Esophagus muscularis mucosa (tissue), 4 donors: ENCODE measurements around the gene HYDIN. TPM values are rescaled to one million over a fixed set of nuclear protein-coding genes. Genes with fewer than 3 reads are reported as not detected.

ENCODE experiments used
- DNase-seq: peaks from one replicate; pipeline ENCODE4 v3.0.0-alpha.2; 2017; ENCODE audit errors: extremely low spot score
- H3K27ac ChIP-seq, 4 donors: fragments of 200-600 bp; sonication (generic); replicated peaks in 1 of 4; 1 replicate in 3 of 4; 2 replicates in 1 of 4; pipeline ENCODE4 v1.5.1; 2016 to 2019; ENCODE audit warnings: mild to moderate bottlenecking in 1 of 4
- H3K27me3 ChIP-seq, 4 donors: fragments of 200-600 bp; sonication (generic); one replicate each; pipeline versions ENCODE4 v1.5.1 to v1.6.0; 2016 to 2019
- H3K36me3 ChIP-seq, 4 donors: fragments of 200-600 bp; sonication (generic); one replicate each; pipeline ENCODE4 v1.5.1; 2016 to 2019
- H3K4me1 ChIP-seq, 4 donors: fragments of 200-600 bp; sonication (generic); one replicate each; pipeline ENCODE4 v1.5.1; 2016 to 2019
- H3K4me3 ChIP-seq, 4 donors: fragments of 200-600 bp; sonication (generic); 1 replicate in 2 of 4; 2 replicates in 2 of 4; pipeline ENCODE4 v1.5.1; 2016 to 2019; ENCODE audit warnings: mild to moderate bottlenecking in 4 of 4, moderate library complexity in 1 of 4
- H3K9me3 ChIP-seq, 4 donors: fragments of 200-600 bp; sonication (generic); 1 replicate in 3 of 4; 2 replicates in 1 of 4; pipeline ENCODE4 v1.5.1; 2016 to 2019
- EP300 ChIP-seq: sonication (generic); formaldehyde crosslinking; IDR thresholded peaks from one replicate; pipeline ENCODE4 v1.6.1; 2017; ENCODE audit warnings: antibody characterized with exemption
- POLR2A ChIP-seq: fragments of 450-650 bp; IDR thresholded peaks from one replicate; pipeline ENCODE4 v1.6.1; 2017; ENCODE audit warnings: antibody characterized with exemption, moderate library complexity, mild to moderate bottlenecking, low read depth
- POLR2AphosphoS5 ChIP-seq, 2 donors: sonication (generic); formaldehyde crosslinking; IDR thresholded peaks; one replicate each; pipeline ENCODE4 v1.6.1; 2017; ENCODE audit warnings: antibody characterized with exemption in 2 of 2
- WGBS: methylation state at CpG from one replicate; pipeline ENCODE4 v1.1.5; 2018; 5-methylcytosine and 5-hydroxymethylcytosine counted together
- intact Hi-C: fragments of 100-400 bp; cut with DNase I; formaldehyde crosslinking; loops from one replicate; pipeline ENCODE4 v1.15.1; 2023
- total RNA-seq, 4 donors: library from RNA; depleted of rRNA; stranded (reverse); fragments of >200 nt; gene quantifications; one replicate each; pipeline versions ENCODE4 v1.1.0 to v1.2.1, GENCODE V29; 2016
- TF ChIP-seq, protein P1 (sequence below), 3 experiments: fragments of 200-600 bp in 2 of 3; fragments of 450-650 bp in 1 of 3; sonication (generic) in 2 of 3; IDR thresholded peaks; one replicate each; pipeline ENCODE4 v1.5.1; 2017 to 2019; ENCODE audit warnings: antibody characterized with exemption in 3 of 3, mild to moderate bottlenecking in 2 of 3, moderate library complexity in 1 of 3

HYDIN gene
- total RNA-seq, 4 donors from 2014 or later: 0.32 to 2.6 (median 1.5) TPM

- intact Hi-C loops: no loop called here
- Histone ChIP-seq H3K4me1 (no peaks in the 10 kb centered on the region), H3K4me3 (no peak overlapping the region), H3K27me3 (no peaks in the 10 kb centered on the region), H3K9me3 (no peaks in the 10 kb centered on the region), H3K27ac (no peak overlapping the region), H3K36me3 (no peaks in the 10 kb centered on the region)
- no peak for TF ChIP-seq POLR2AphosphoS5 (IDR thresholded peaks at IDR 0.05)
- no peak for TF ChIP-seq POLR2A
- TF ChIP-seq EP300: no peak
- TF ChIP-seq, protein P1, sequence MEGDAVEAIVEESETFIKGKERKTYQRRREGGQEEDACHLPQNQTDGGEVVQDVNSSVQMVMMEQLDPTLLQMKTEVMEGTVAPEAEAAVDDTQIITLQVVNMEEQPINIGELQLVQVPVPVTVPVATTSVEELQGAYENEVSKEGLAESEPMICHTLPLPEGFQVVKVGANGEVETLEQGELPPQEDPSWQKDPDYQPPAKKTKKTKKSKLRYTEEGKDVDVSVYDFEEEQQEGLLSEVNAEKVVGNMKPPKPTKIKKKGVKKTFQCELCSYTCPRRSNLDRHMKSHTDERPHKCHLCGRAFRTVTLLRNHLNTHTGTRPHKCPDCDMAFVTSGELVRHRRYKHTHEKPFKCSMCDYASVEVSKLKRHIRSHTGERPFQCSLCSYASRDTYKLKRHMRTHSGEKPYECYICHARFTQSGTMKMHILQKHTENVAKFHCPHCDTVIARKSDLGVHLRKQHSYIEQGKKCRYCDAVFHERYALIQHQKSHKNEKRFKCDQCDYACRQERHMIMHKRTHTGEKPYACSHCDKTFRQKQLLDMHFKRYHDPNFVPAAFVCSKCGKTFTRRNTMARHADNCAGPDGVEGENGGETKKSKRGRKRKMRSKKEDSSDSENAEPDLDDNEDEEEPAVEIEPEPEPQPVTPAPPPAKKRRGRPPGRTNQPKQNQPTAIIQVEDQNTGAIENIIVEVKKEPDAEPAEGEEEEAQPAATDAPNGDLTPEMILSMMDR (IDR thresholded peaks at IDR 0.05): no peak
- WGBS: 90% methylated on average over 5 of the region's 5 CpGs
- DNase-seq: no peak
Observed at GRCh38 chr16:71262391-71262790, 31.9 kb upstream of the HYDIN start.

DNA sequence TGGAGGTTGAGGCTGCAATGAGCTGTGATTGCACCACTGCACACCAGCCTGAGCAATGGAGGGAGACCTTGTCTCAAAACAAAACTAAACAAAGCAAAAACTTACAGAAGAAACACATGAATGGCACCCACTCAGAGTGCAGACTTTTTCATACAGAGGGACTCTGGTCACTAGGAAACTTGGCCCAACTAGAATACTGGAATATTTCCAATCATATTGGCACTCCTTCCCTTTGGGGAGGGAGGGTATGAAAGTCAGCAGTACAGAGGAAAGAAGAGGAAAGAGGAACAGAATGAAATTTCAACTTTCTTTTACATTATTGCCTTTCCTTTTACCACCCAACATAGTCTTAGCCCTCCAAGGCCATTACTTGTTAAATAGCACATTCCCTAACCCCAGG, 30.5 kb upstream of the HYDIN start:
- H3K9me3 ChIP-seq: no peaks in the 10 kb centered on the region

DNA sequence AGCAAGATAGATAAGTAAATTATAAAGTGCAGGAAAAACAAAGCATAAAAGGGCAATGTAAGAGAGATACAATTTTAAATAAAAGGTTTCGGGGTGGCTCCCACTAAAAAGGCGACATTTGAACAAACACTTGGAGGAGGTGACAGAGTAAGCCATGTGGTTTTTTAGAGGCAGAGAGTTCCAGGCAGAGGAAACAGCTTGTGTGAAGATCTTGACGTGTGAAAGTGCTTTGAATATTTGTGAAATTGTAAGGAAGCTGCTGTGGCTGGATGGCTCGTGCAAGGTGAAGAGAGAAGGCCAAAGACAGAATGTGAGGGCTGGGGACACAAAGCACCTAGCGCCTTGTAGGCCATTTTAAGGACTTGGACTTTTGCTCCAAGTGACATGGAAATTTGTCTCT, 28.6 kb upstream of the HYDIN start:
- intact Hi-C loops: no loop called here
- Histone ChIP-seq H3K4me1 (peaks cover 0 to 7% (median 0%) of the 10 kb centered on the region in 4 donors), H3K27ac (no peak overlapping the region), H3K36me3 (no peaks in the 10 kb centered on the region), H3K4me3 (no peak overlapping the region), H3K27me3 (no peaks in the 10 kb centered on the region), H3K9me3 (no peaks in the 10 kb centered on the region)
- DNase-seq: no peak
- 68% methylated on average over 5 of the region's 5 CpGs for WGBS
- TF ChIP-seq EP300 (no peak), POLR2AphosphoS5 (IDR thresholded peaks at IDR 0.05) (no peak), POLR2A (no peak)
- TF ChIP-seq, protein P1 (IDR thresholded peaks at IDR 0.05): no peak

More for the DNA sequence above, 30.5 kb upstream of the HYDIN start:
- intact Hi-C loops: no loop called here
- TF ChIP-seq POLR2AphosphoS5 (IDR thresholded peaks at IDR 0.05): no peak
- TF ChIP-seq, protein P1 (IDR thresholded peaks at IDR 0.05): no peak
- no peak for TF ChIP-seq EP300
- no peak for TF ChIP-seq POLR2A
- Histone ChIP-seq H3K27ac (no peak overlapping the region), H3K36me3 (no peaks in the 10 kb centered on the region), H3K4me3 (no peak overlapping the region), H3K4me1 (no peaks in the 10 kb centered on the region), H3K27me3 (no peaks in the 10 kb centered on the region)
- DNase-seq: no peak

GRCh38 chr16:71258372-71258771, 27.9 kb upstream of the HYDIN start:
- 57% methylated on average over 1 of the region's 1 CpG for WGBS
- Histone ChIP-seq H3K27me3 (no peaks in the 10 kb centered on the region), H3K27ac (no peak overlapping the region), H3K4me1 (peaks cover 0 to 7% (median 0%) of the 10 kb centered on the region in 4 donors), H3K9me3 (no peaks in the 10 kb centered on the region), H3K36me3 (no peaks in the 10 kb centered on the region), H3K4me3 (no peak overlapping the region)
- TF ChIP-seq POLR2AphosphoS5 (IDR thresholded peaks at IDR 0.05): no peak
- no peak for TF ChIP-seq POLR2A
- TF ChIP-seq, protein P1 (IDR thresholded peaks at IDR 0.05): no peak
- no peak for TF ChIP-seq EP300
- intact Hi-C loops: no loop called here
- no peak for DNase-seq

DNA sequence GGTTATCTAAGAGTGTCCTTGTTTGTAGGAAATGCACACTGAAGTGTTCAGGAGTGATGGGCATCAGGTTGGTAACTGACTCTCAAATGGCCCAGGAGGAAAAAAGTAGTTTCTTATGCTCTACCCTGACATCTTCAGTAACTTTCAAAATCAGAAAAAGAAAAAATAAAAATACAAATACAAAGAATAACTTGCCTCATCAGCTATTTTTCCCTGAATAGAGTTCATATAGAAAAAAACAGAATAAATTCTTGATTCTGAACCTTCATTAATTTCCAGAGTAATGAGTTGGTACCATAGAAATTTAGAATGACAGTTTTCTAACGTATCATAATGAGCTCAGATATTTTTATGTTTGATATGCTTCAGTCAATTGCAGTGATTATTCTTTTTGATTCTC, 27.2 kb upstream of the HYDIN start:
- peaks cover 0 to 7% (median 0%) of the 10 kb centered on the region in 4 donors for H3K4me1 ChIP-seq
- H3K4me3 ChIP-seq: no peak overlapping the region
- DNase-seq: no peak
- intact Hi-C loops: no loop called here
- H3K27ac ChIP-seq: no peak overlapping the region
- 75% methylated on average over 1 of the region's 1 CpG for WGBS
- no peaks in the 10 kb centered on the region for H3K9me3 ChIP-seq
- H3K27me3 ChIP-seq: no peaks in the 10 kb centered on the region
- no peak for TF ChIP-seq EP300
- TF ChIP-seq POLR2AphosphoS5 (IDR thresholded peaks at IDR 0.05): no peak
- TF ChIP-seq POLR2A: no peak
- TF ChIP-seq, protein P1 (IDR thresholded peaks at IDR 0.05): no peak
- no peaks in the 10 kb centered on the region for H3K36me3 ChIP-seq
